Pulmonary artery endothelial cell (primary cell): ENCODE data around the gene CMSS1. TPM values are rescaled to one million over a fixed set of nuclear protein-coding genes. Genes with fewer than 3 reads are reported as not detected.

Experiments used
- DNase-seq: peaks from one replicate; pipeline ENCODE4 v3.0.0-alpha.2; 2011; ENCODE audit warnings: low read depth, low spot score
- total RNA-seq: library from RNA; depleted of rRNA; stranded (reverse); fragments of >200 nt; gene quantifications from 2 replicates; pipeline ENCODE4 v1.2.3, GENCODE V29; 2014

The CMSS1 gene
- total RNA-seq, 1 donor from 2014 or later = 15.0 TPM

- DNase-seq = peak; percentile 64
These were observed 83.7 kb downstream of the CMSS1 start for GRCh38 chr3:99901200-99901926.

- DNase-seq = no peak
These were observed 84.4 kb downstream of the CMSS1 start for GRCh38 chr3:99902091-99902490.

GRCh38 chr3:99903869-99904268, 86.2 kb downstream of the CMSS1 start:
- DNase-seq = no peak

DNA sequence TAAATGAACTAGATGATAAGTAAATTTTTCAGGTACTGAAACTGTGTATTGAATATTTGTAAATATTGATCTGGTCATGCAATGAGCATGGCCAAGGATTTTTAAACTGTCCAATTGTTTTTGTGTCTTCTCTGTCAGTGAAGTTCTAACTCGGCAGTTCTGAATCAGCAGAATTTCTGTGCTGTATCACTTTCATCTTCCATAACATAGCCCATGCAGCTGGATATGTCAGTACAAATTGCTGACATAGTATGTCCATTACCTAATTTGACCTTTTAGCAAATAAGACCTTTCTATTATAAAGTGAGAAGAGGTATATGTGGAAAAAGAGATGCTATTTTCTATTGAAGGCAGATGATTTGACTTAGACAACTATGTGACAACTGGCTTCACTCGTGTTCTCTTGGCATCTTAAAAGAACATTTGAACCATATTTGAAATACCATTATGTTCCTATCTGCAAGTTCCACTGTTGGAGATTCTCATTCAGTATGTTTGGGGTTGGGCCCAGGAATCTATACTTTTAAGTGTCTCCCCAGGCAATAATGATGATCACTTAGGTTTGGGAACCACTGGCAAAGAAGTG, 90.4 kb downstream of the CMSS1 start:
- no peak for DNase-seq

DNA sequence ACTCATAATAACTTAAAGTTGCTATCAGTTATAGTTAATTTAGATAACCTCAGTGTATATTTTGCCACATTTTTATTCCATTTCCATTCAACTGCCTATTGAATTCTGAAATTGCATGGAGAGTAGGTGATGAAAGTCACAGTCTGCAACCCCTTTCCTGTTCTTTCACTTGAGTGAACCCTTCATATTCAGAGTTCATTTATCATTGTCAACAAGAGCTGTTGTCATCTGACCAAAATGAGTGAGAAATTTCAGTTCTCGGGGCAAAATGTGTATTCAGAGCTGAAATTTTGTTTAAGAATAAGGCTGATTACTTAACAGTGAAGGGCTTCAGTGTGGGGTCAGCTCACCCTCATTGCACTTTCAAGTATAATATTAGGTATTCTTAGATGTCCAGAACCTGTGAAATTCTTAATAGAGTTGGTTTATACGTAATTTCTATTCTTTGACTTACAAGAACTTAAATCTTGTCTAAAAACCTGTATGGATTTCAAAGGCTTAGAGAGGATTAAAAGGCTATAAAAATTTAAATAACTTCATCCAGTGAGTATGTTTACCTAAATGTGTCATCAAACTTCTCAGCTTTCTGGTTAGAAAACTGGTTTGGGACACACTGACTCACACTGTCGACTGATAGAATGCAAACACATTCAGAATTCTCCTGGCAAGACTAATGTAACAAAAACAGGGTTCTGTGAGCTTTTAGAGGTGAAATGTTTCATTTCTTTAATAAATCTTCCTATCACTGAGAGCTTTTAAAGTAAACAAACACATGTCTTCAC, 92.2 kb downstream of the CMSS1 start:
- DNase-seq = no peak

DNA sequence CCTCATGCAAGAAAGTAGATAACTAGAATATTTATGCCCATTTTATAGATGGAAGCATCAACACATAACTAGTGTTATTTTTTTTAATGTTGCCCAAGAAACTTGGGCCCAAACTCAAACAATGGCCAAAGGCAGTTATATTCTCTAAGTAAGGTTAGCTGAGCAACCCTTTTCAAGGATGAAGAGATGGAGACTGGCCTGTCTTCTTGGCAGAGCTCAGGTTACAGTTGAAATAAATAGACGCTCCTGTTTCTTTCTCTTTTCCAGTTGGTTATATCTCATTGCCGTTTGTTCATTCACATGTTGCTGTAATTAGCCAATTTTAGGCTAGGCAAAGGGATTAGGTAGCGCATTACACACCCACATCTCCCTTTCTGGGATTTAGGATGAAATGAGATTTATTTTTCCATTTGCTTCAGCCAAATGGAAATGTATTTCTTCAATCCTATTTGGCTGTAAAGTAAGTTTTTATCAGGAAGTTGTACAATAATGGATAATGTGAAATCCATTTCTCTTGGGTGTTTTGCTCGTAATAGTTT, 93.2 kb downstream of the CMSS1 start:
- no peak for DNase-seq

DNA sequence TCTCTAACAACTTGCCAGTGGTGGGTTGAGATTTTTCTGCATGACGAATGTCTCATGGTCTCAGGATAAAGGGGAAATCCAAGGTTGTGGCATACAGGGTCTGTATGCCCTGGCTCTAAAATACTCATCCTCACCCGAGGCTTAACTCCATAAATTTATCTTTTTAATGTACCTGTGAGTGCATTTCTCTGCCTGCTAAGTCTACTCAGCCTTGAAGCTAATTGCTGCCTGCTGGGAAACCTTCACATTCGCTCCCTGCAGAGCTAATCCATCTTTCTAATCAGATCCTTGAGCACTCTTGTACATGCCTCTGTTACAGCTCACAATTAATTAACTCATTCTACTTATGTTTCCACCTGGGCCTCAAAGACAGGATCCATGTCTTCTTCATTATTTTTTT, 93.8 kb downstream of the CMSS1 start:
- no peak for DNase-seq

GRCh38 chr3:99915906-99916432, 98.3 kb downstream of the CMSS1 start:
- DNase-seq = no peak

DNA sequence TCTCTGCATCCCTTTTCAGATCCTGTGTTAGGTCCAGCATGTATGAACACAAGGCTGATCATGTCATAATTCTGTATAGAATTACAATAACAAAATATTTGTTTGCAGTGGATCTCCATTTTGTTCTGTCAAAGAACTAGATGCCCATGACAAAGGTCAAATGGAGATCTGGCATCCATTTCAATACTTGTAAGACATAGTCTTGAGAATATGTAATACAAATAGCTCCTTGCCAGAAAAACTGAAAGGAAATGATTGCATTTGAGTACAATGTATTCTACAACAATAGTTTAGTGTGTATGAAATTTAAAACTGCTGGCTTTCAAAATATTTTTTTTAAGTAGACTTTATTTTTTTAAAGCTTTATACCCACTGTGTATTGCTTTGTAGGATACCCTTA, 101.1 kb downstream of the CMSS1 start:
- DNase-seq = peak; percentile 74

DNA sequence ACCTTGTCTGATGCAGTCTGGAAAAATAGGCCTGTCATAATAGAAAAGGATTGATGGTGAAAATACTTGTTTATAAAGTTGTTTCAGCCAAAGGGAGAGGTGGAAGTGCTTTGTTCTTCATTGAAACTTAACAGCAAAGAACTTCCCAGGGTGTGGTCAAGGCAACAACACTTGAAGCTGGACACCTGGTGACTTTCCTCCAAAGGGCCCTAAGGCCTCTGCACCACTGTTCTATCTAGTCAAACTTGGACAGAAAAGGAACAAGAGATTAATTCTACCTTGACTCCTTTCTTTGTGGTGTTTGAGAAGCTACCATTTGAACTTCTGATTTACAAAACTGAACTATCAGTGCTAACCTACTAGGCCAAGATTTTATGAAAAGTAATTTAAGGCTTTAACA, 102.0 kb downstream of the CMSS1 start:
- no peak for DNase-seq

DNA sequence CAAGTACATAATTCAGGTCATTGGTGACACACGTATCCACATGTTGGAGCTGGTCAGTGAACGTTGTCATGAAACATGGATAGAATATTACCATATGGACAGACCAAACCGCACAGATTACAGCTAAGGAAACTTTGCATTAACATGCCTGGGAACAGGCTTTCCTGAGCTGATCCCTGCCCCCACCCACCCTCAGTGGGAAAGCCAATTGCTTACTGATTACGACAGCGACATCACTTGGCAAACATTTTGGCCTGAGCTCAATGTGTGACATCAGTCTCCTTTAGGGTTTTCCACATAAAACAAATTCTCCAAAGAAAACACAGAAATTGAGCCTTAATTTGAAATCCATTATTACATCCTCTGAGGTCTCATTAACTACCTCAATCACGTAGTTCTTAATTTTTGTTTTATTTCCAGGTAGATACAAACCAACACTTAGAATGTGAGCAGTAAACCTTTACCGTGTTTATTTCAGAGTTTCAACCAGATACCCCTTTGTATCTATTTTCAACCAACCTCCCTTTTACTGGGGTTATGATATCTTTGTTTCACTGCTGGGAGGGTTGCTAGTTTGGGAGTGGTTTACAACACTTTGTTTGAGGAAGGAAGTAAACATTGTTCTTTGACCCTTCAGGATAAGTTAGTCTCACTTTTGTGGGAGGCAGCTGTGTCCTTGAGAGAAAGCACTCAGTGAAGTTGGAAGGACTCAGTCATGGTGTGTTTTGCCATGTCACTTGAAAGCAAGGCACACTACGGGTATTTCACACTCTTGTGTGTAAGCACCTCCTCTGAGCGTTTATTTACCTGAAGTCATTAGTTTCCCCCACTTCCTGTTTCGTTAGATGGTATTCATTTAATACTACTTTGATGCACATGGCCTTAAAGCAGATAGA, 103.1 kb downstream of the CMSS1 start:
- DNase-seq = no peak

- no peak for DNase-seq
These were observed 103.7 kb downstream of the CMSS1 start for GRCh38 chr3:99921377-99921695.

- no peak for DNase-seq
These were observed 104.3 kb downstream of the CMSS1 start for GRCh38 chr3:99921986-99922385.

GRCh38 chr3:99923873-99924272, 106.2 kb downstream of the CMSS1 start:
- no peak for DNase-seq

DNA sequence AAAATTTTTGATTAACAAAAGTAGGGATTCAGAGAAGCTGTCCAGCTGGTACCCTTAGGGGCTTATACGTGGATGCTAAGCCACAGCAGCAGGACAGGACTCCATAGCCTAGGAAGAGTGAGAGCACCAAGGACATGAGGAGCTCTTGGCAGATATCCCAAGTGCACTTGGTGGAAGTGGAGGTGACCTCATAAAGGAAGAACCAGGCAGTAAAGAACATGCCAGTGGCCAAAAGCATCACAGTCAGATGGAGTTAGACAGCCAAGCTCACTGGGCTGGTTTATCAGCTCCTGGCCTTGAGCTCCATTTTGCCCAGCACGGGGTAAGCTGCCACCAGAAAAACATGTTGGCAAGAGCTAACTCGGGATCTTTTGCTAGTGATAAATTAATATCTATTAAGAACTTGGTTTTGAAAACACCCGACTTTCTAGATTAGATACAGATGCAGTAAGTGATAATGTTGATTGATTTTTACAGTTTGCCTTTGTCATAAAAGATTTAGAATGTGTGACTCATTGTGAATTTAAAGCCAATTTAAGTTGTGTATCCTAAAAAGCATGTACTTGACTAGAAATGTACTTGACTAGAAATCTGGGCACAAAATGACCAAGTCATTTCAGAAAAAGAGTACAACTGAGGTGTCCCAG, 108.0 kb downstream of the CMSS1 start:
- DNase-seq = peak; percentile 35

DNA sequence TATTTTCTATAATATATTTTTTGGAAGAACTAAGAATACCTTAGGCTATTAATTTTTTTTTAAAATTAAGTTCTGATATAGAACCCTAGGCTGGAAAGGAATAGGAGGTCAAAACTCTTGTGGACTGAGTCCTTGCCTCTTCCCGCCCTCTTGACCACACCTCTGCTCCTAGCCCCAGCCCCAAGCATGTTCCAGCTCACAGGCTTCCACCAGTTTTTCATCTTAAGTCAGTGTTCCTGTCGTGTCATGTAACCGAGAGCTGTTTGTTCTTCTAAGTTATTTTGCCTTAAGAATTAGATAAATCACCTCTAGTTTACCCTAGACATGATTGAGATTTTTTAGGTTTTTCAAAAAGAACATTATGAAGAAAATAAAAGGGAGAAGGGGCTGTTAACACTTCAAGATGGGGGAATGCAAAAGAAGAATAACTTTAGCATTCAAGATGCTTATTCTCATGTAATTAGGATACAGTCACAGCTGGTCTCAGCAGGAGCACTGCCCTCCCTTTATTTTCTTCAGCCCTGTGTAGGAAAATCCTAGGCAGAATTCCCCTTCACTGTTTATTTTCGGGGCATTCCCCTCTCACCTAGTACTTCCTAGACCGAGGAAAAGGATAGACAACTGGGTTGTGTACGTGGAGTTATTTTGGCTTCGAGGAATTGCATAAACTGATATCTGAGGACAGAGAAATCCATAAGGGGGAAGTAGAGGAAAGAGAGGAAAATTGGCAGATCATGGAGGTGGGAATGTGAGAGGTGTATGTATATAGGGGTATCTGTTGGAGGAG, 110.2 kb downstream of the CMSS1 start:
- DNase-seq = no peak

DNA sequence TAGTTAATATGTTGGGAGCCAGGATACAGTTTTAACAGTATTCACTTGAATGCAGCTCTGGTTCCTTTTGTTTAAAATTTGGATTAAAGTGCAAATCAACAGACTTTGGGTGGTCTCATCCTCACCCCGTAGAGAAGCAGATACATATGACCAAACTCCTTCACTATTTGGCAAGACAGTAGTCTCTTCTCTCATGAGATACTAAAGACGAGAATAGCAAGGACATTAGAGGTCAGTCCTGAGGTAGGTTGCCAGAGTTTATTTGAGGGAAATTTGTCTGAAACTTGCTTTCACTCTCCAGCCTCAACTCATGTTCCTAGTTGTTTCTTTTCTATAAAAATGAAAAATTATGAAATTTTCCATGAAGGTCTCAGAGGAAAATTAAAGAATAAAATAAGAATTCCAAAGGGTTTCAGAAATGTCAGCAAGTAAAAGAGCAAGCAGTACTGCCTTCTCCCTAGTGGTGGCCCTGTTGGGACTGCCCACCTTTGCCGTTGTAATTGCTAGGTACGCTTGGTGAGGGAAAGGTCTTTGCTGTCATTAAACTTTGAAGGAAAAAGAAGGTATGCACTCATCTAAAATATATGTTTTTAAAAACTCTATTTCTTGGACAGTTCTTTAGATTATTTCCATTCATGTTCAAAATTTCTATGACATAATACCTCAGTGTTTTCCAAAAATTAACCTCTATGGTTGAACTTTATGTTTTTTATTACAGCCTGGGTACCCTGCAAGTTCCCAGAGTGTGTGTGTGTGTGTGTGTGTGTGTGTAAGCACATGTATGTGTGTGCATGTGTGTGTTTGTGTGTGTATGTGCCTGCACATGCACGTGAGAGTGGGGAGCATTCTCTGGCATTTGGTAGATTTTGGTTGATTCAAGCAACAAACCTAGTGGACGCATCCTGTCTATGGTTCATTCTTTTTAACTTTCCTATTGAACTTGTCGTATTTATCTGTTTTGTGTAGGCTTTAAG, 111.4 kb downstream of the CMSS1 start:
- DNase-seq = no peak

- DNase-seq = no peak
These were observed 112.1 kb downstream of the CMSS1 start for GRCh38 chr3:99929745-99930139.

DNA sequence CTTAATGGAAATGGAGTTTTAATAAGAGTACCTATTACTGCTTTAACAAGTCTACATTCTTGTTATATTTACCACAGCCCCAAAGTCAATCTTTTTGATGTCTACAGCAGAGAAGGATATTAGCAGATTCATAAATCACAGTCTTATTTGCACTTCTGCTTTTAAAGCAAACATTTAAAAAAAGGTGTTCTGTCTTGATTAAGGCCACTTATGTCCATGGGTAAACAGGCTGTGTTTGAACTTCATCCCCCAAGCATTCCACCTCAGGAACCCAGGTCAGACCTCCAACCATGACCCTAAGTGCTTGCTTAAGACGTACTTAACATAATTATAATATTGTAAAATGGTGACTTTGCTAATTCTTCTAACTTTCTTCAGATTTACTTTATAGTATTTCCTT, 113.4 kb downstream of the CMSS1 start:
- no peak for DNase-seq
